Measurements from ENCODE around the gene DYNLL2. TPM values are rescaled to one million over a fixed set of nuclear protein-coding genes. Genes with fewer than 3 reads are reported as not detected.

Gene DYNLL2
- total RNA-seq, 1 experiment from 2014 or later, result 29.1 TPM

DNA sequence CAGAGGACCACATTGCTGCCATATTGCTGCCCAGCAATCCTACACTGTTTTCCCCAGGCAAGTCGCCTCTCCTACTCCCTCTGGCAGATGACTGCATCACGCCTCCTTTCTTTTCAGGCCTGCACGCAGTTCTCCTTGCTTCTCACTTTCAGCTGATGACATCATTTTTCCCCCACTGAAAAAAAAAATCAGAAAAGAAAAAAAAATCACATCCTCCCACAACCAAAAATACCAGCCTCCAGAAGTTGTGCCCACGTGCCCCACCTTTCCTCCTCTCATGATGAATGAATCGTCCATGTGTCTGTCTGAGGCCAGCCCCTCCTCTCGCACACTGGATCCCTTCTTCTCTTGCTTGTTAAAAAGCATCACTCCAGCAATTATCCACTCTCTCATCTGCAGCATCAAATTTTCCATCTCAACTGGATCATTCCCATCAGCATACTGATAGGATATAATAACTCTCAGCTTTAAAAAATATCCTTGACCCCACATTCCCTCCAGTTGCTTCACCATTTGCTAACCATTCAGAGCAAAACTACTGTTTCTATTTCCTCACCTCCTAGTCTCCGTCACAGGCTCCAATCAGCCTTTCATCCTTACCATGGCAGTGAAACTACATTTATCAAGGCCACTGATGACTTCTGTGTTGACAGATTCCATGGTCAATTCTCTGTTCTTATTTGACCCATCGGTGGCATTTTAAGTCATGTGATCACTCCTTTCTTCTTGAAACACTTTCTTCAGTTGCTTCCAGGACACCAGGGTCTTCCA, 30.1 kb upstream of the DYNLL2 start:
- no peak overlapping the region for H3K27ac ChIP-seq (ENCODE audit: low read depth, low read length, poor library complexity, severe bottlenecking)
- CTCF ChIA-PET, result no interaction called here
- TF ChIP-seq EZH2 (IDR thresholded peaks at IDR 0.05; ENCODE audit: borderline replicate concordance, low read depth, low read length, poor library complexity, severe bottlenecking), result no peak
- TF ChIP-seq, protein P1, sequence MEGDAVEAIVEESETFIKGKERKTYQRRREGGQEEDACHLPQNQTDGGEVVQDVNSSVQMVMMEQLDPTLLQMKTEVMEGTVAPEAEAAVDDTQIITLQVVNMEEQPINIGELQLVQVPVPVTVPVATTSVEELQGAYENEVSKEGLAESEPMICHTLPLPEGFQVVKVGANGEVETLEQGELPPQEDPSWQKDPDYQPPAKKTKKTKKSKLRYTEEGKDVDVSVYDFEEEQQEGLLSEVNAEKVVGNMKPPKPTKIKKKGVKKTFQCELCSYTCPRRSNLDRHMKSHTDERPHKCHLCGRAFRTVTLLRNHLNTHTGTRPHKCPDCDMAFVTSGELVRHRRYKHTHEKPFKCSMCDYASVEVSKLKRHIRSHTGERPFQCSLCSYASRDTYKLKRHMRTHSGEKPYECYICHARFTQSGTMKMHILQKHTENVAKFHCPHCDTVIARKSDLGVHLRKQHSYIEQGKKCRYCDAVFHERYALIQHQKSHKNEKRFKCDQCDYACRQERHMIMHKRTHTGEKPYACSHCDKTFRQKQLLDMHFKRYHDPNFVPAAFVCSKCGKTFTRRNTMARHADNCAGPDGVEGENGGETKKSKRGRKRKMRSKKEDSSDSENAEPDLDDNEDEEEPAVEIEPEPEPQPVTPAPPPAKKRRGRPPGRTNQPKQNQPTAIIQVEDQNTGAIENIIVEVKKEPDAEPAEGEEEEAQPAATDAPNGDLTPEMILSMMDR (conservative IDR thresholded peaks at IDR 0.05; ENCODE audit: low read depth, low read length), result no peak
- peaks cover 4% of the 10 kb centered on the region for H3K27me3 ChIP-seq (replicated peaks; ENCODE audit: insufficient read depth, low read depth, low read length, poor library complexity)
- no peaks in the 10 kb centered on the region for H3K4me1 ChIP-seq (ENCODE audit: insufficient read depth, low read length, poor library complexity, severe bottlenecking)
- BruUV-seq (replicated peaks), result no TSS peak
- H3K36me3 ChIP-seq (ENCODE audit: insufficient read depth, low read length, poor library complexity, severe bottlenecking), result no peaks in the 10 kb centered on the region
- no peak overlapping the region for H3K4me3 ChIP-seq (ENCODE audit: low read depth, low read length, poor library complexity, severe bottlenecking)
- no peak for DNase-seq (ENCODE audit: low spot score)
- intact Hi-C loops (cut with micrococcal nuclease; ENCODE audit: unreplicated experiment), result no loop called here
- POLR2A ChIA-PET (ENCODE audit: low non-redundant PET), result no interaction called here
- H3K9me3 ChIP-seq (ENCODE audit: low read depth, low read length, poor library complexity, severe bottlenecking), result no peaks in the 10 kb centered on the region

DNA sequence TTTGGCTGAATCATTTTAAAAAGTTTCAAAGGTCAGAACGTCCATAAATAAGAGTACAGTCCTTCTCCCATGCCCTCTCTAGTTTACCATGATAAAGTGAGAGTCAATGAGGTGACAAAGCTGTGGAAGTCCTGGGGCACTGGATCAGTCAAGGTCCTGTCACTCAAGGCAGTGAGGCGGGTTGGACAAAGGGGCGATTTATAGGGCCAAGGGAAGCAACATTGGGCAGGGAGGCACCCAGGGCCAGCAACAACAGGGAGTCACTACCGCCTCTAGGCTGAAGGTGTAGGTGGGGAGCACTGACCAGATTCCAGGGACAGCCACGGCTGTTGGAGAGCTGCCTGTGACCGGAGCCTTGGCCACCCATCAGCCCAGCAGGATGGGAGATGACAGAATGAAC, 28.6 kb upstream of the DYNLL2 start:
- Histone ChIP-seq H3K4me3 (ENCODE audit: low read depth, low read length, poor library complexity, severe bottlenecking) (no peak overlapping the region), H3K27ac (ENCODE audit: low read depth, low read length, poor library complexity, severe bottlenecking) (no peak overlapping the region), H3K9me3 (ENCODE audit: low read depth, low read length, poor library complexity, severe bottlenecking) (no peaks in the 10 kb centered on the region), H3K27me3 (replicated peaks; ENCODE audit: insufficient read depth, low read depth, low read length, poor library complexity) (peaks cover 4% of the 10 kb centered on the region), H3K36me3 (ENCODE audit: insufficient read depth, low read length, poor library complexity, severe bottlenecking) (no peaks in the 10 kb centered on the region), H3K4me1 (ENCODE audit: insufficient read depth, low read length, poor library complexity, severe bottlenecking) (no peaks in the 10 kb centered on the region)
- intact Hi-C loops (cut with micrococcal nuclease; ENCODE audit: unreplicated experiment), result no loop called here
- ChIA-PET CTCF (no interaction called here), POLR2A (ENCODE audit: low non-redundant PET) (no interaction called here)
- BruUV-seq (replicated peaks), result no TSS peak
- TF ChIP-seq, protein P1 (conservative IDR thresholded peaks at IDR 0.05; ENCODE audit: low read depth, low read length), result no peak
- no peak for TF ChIP-seq EZH2 (IDR thresholded peaks at IDR 0.05; ENCODE audit: borderline replicate concordance, low read depth, low read length, poor library complexity, severe bottlenecking)
- no peak for DNase-seq (ENCODE audit: low spot score)

GRCh38 chr17:58056476-58056875, 26.7 kb upstream of the DYNLL2 start:
- TF ChIP-seq, protein P1 (conservative IDR thresholded peaks at IDR 0.05; ENCODE audit: low read depth, low read length), result no peak
- TF ChIP-seq EZH2 (IDR thresholded peaks at IDR 0.05; ENCODE audit: borderline replicate concordance, low read depth, low read length, poor library complexity, severe bottlenecking), result no peak
- no peak overlapping the region for H3K27ac ChIP-seq (ENCODE audit: low read depth, low read length, poor library complexity, severe bottlenecking)
- peaks cover 4% of the 10 kb centered on the region for H3K27me3 ChIP-seq (replicated peaks; ENCODE audit: insufficient read depth, low read depth, low read length, poor library complexity)
- no peak for DNase-seq (ENCODE audit: low spot score)
- no TSS peak for BruUV-seq (replicated peaks)
- intact Hi-C loops (cut with micrococcal nuclease; ENCODE audit: unreplicated experiment), result no loop called here
- ChIA-PET CTCF (no interaction called here), POLR2A (ENCODE audit: low non-redundant PET) (no interaction called here)
- no peak overlapping the region for H3K4me3 ChIP-seq (ENCODE audit: low read depth, low read length, poor library complexity, severe bottlenecking)
- no peaks in the 10 kb centered on the region for H3K36me3 ChIP-seq (ENCODE audit: insufficient read depth, low read length, poor library complexity, severe bottlenecking)
- H3K4me1 ChIP-seq (ENCODE audit: insufficient read depth, low read length, poor library complexity, severe bottlenecking), result no peaks in the 10 kb centered on the region
- no peaks in the 10 kb centered on the region for H3K9me3 ChIP-seq (ENCODE audit: low read depth, low read length, poor library complexity, severe bottlenecking)
